IMR-90 (cell line): ENCODE measurements around the gene AIDA. TPM values are rescaled to one million over a fixed set of nuclear protein-coding genes. Genes with fewer than 3 reads are reported as not detected.

ENCODE experiments used
- ATAC-seq: fragments of 200-7000 bp; cut with Tn5 transposase; 2 replicates; pipeline ENCODE4 v1.9.1; 2020; ENCODE audit warnings: low read depth, mild to moderate bottlenecking, moderate library complexity
- BruUV-seq: library from RNA; stranded (reverse); fragments of 400-500 nt; replicated peaks from 2 replicates; lab custom pipeline; 2021; lab: Mats Ljungman, UMichigan
- CTCF ChIA-PET: fragments of 300-600 bp; formaldehyde crosslinking; extraction: SDS; loops from one replicate; lab custom pipeline; 2021; ENCODE audit warnings: antibody characterized with exemption; lab: Yijun Ruan, JAX
- POLR2A ChIA-PET: fragments of 300-600 bp; sonication (Branson Sonifier 250); formaldehyde crosslinking; loops from one replicate; lab custom pipeline; 2022; ENCODE audit warnings: antibody characterized with exemption; ENCODE audit not compliant: unreplicated experiment; lab: Charles Lee
- DNase-seq: peaks from one replicate; pipeline ENCODE4 v3.0.0; 2013
- H2AFZ ChIP-seq: replicated peaks from 2 replicates; pipeline ENCODE3; 2013; ENCODE audit warnings: low read length, mild to moderate bottlenecking; ENCODE audit not compliant: poor library complexity
- H2AK5ac ChIP-seq: 2 replicates; pipeline ENCODE4 v1.6.1; 2013; ENCODE audit warnings: low read depth, low read length, inconsistent platforms
- H2AK9ac ChIP-seq: replicated peaks from 2 replicates; pipeline ENCODE3; 2013; ENCODE audit warnings: mild to moderate bottlenecking, low read depth, low read length, moderate library complexity; ENCODE audit not compliant: poor library complexity
- H2BK120ac ChIP-seq: 2 replicates; pipeline ENCODE4 v1.6.1; 2013; ENCODE audit warnings: low read depth, low read length, inconsistent platforms
- H2BK15ac ChIP-seq: 3 replicates; pipeline ENCODE4 v1.6.1; 2013; ENCODE audit warnings: low read depth, low read length, inconsistent platforms
- H2BK20ac ChIP-seq: 2 replicates; pipeline ENCODE4 v1.6.1; 2013; ENCODE audit warnings: low read depth, mild to moderate bottlenecking, inconsistent platforms, low read length, moderate library complexity
- H2BK5ac ChIP-seq: 2 replicates; pipeline ENCODE4 v1.6.1; 2013; ENCODE audit warnings: mild to moderate bottlenecking, low read depth, low read length, inconsistent platforms; ENCODE audit not compliant: poor library complexity, severe bottlenecking
- H3K14ac ChIP-seq: replicated peaks from 2 replicates; pipeline ENCODE4 v1.6.1; 2013; ENCODE audit warnings: low read depth, low read length, inconsistent platforms
- H3K18ac ChIP-seq: 2 replicates; pipeline ENCODE4 v1.6.1; 2013; ENCODE audit warnings: low read depth, low read length, control low read depth
- H3K23ac ChIP-seq: 2 replicates; pipeline ENCODE4 v1.6.1; 2013; ENCODE audit warnings: low read depth, low read length, inconsistent platforms
- H3K27ac ChIP-seq: 2 replicates; pipeline ENCODE4 v1.5.1; 2013; ENCODE audit warnings: mild to moderate bottlenecking, control low read depth, low read length; ENCODE audit not compliant: insufficient read depth
- H3K27me3 ChIP-seq: 2 replicates; pipeline ENCODE4 v1.6.1; 2013; ENCODE audit warnings: low read length; ENCODE audit not compliant: control insufficient read depth, insufficient read depth
- H3K36me3 ChIP-seq: 2 replicates; pipeline ENCODE4 v1.6.1; 2013; ENCODE audit warnings: low read length, mixed read lengths; ENCODE audit not compliant: control insufficient read depth, insufficient read depth
- H3K4ac ChIP-seq: 2 replicates; pipeline ENCODE4 v1.6.1; 2013; ENCODE audit warnings: low read depth, low read length, inconsistent platforms
- H3K4me1 ChIP-seq: 2 replicates; pipeline ENCODE4 v1.6.1; 2013; ENCODE audit warnings: low read length, mixed read lengths; ENCODE audit not compliant: control insufficient read depth, insufficient read depth
- H3K4me2 ChIP-seq: 2 replicates; pipeline ENCODE4 v1.6.1; 2013; ENCODE audit warnings: low read depth, mild to moderate bottlenecking, control low read depth, low read length, moderate library complexity
- H3K4me3 ChIP-seq: 2 replicates; pipeline ENCODE4 v1.5.1; 2013; ENCODE audit warnings: low read depth, mild to moderate bottlenecking, control low read depth, low read length, moderate library complexity; ENCODE audit not compliant: insufficient read depth
- H3K56ac ChIP-seq: 2 replicates; pipeline ENCODE4 v1.6.1; 2013; ENCODE audit warnings: low read length, inconsistent platforms; ENCODE audit not compliant: insufficient read depth; ENCODE audit errors: extremely low read depth
- H3K79me1 ChIP-seq, 2 experiments: 2 replicates each; pipeline ENCODE4 v1.6.1; 2013; ENCODE audit warnings: low read length in 2 of 2, inconsistent platforms in 1 of 2, low read depth in 1 of 2
- H3K9ac ChIP-seq: 2 replicates; pipeline ENCODE4 v1.6.1; 2013; ENCODE audit warnings: low read depth, low read length, control low read depth
- H3K9me1 ChIP-seq: 2 replicates; pipeline ENCODE4 v1.6.1; 2013; ENCODE audit warnings: low read length, inconsistent platforms; ENCODE audit not compliant: insufficient read depth
- H3K9me3 ChIP-seq: 2 replicates; pipeline ENCODE4 v1.6.1; 2013; ENCODE audit warnings: low read length; ENCODE audit not compliant: control insufficient read depth, insufficient read depth
- H4K20me1 ChIP-seq: 2 replicates; pipeline ENCODE4 v1.6.1; 2013; ENCODE audit warnings: low read length, inconsistent platforms; ENCODE audit not compliant: insufficient read depth
- H4K5ac ChIP-seq: 2 replicates; pipeline ENCODE4 v1.6.1; 2013; ENCODE audit warnings: mild to moderate bottlenecking, low read depth, low read length, control low read depth
- H4K8ac ChIP-seq, 2 experiments: 2 replicates each; pipeline ENCODE4 v1.6.1; 2013; ENCODE audit warnings: low read depth in 2 of 2, low read length in 2 of 2, control low read depth in 1 of 2, inconsistent platforms in 1 of 2
- H4K91ac ChIP-seq: 2 replicates; pipeline ENCODE4 v1.6.1; 2013; ENCODE audit warnings: low read depth, low read length, inconsistent platforms; ENCODE audit not compliant: insufficient read depth
- BHLHE40 ChIP-seq: fragments of 150-350 bp; IDR thresholded peaks from 2 replicates; pipeline ENCODE4 v1.6.1; 2016; ENCODE audit warnings: mild to moderate bottlenecking, low read depth, low read length
- CEBPB ChIP-seq: IDR thresholded peaks from 2 replicates; pipeline ENCODE4 v1.6.1; 2012; ENCODE audit warnings: low read depth, low read length, improper control_type of control experiment
- MAZ ChIP-seq: IDR thresholded peaks from 2 replicates; pipeline ENCODE4 v1.6.1; 2012; ENCODE audit warnings: low read depth, mild to moderate bottlenecking, low read length, improper control_type of control experiment, moderate library complexity, borderline replicate concordance
- POLR2A ChIP-seq: IDR thresholded peaks from 2 replicates; pipeline ENCODE4 v1.6.1; 2012; ENCODE audit warnings: mild to moderate bottlenecking, low read depth, low read length
- RAD21 ChIP-seq: IDR thresholded peaks from 2 replicates; pipeline ENCODE4 v1.6.1; 2012; ENCODE audit warnings: low read length, improper control_type of control experiment
- WGBS, 2 experiments: methylation state at CpG; one replicate each; pipeline versions ENCODE4 v1.1.5 to v1.1.7; 2013; ENCODE audit warnings: missing lambda C conversion rate in 2 of 2; ENCODE audit not compliant: insufficient read length in 1 of 2; ENCODE audit errors: extremely low coverage in 2 of 2; 5-methylcytosine and 5-hydroxymethylcytosine counted together
- dilution Hi-C: fragments of 300-500 bp; cut with HindIII; formaldehyde crosslinking; loops from one replicate; pipeline ENCODE4 v1.14.3; 2018; ENCODE audit warnings: low sequenced_read_pairs; ENCODE audit not compliant: unreplicated experiment
- in situ Hi-C: fragments of 300-500 bp; cut with MboI; formaldehyde crosslinking; loops from 3 replicates; pipeline ENCODE4 v1.14.3; 2019; ENCODE audit warnings: low sequenced_read_pairs, inconsistent platforms, mixed read lengths
- intact Hi-C: fragments of 100-400 bp; cut with micrococcal nuclease; formaldehyde crosslinking; loops from 2 replicates; pipeline ENCODE4 v1.10.0; 2022
- polyA plus RNA-seq, 3 experiments: library from polyadenylated mRNA; depleted of rRNA; stranded (reverse); fragments of >200 nt; gene quantifications; 2 replicates each; pipeline ENCODE4 v1.2.3, GENCODE V29; 2012; ENCODE audit warnings: low replicate concordance in 1 of 3
- total RNA-seq: library from RNA; depleted of rRNA; stranded (reverse); fragments of >200 nt; gene quantifications from 2 replicates; pipeline ENCODE4 v1.2.3, GENCODE V29; 2012
- TF ChIP-seq, protein P1 (sequence below): fragments of 150-350 bp; IDR thresholded peaks from 2 replicates; pipeline ENCODE4 v1.6.1; 2016; ENCODE audit warnings: low read depth, mild to moderate bottlenecking, low read length, moderate library complexity, borderline replicate concordance

AIDA gene
- total and polyA plus RNA-seq, 2 of the 4 experiments (the other 2 are of a cell fraction): 47.9 to 48.6 TPM

- H3K56ac ChIP-seq: no peak overlapping the region
- no peak overlapping the region for H2AK9ac ChIP-seq
- H3K4me1 ChIP-seq: no peaks in the 10 kb centered on the region
- no peak overlapping the region for H3K23ac ChIP-seq
- BruUV-seq: no TSS peak
- H3K27ac ChIP-seq: no peak overlapping the region
- H3K9ac ChIP-seq: no peak overlapping the region
- ChIA-PET CTCF (no interaction called here), POLR2A (no interaction called here)
- H4K20me1 ChIP-seq: no peaks in the 10 kb centered on the region
- H3K4me2 ChIP-seq: no peak overlapping the region
- H3K27me3 ChIP-seq: no peaks in the 10 kb centered on the region
- DNase-seq (no peak), ATAC-seq (no peak)
- TF ChIP-seq MAZ (no peak), POLR2A (no peak), RAD21 (no peak), BHLHE40 (no peak), CEBPB (no peak)
- TF ChIP-seq, protein P1, sequence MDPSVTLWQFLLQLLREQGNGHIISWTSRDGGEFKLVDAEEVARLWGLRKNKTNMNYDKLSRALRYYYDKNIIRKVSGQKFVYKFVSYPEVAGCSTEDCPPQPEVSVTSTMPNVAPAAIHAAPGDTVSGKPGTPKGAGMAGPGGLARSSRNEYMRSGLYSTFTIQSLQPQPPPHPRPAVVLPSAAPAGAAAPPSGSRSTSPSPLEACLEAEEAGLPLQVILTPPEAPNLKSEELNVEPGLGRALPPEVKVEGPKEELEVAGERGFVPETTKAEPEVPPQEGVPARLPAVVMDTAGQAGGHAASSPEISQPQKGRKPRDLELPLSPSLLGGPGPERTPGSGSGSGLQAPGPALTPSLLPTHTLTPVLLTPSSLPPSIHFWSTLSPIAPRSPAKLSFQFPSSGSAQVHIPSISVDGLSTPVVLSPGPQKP: no peak
- no peak overlapping the region for H2BK120ac ChIP-seq
- H3K9me3 ChIP-seq: no peaks in the 10 kb centered on the region
- no peak overlapping the region for H4K91ac ChIP-seq
- in situ Hi-C loops: no loop called here
- peaks cover 9% of the 10 kb centered on the region for H3K36me3 ChIP-seq
- no peak overlapping the region for H4K5ac ChIP-seq
- no peaks in the 10 kb centered on the region; the same call in 1 of the 2 replicates for H3K9me1 ChIP-seq
- no peak overlapping the region for H2AK5ac ChIP-seq
- no peak overlapping the region for H3K4ac ChIP-seq
- H2BK15ac ChIP-seq: no peak overlapping the region
- no CpG with 5 or more reads among the region's 1 CpG for WGBS, 2 experiments
- H3K4me3 ChIP-seq: no peak overlapping the region
- peaks cover 18 to 34% of the 10 kb centered on the region in 2 experiments for H3K79me1 ChIP-seq
- no peak overlapping the region for H2AFZ ChIP-seq
- no peak overlapping the region for H3K18ac ChIP-seq
- no peak overlapping the region for H2BK20ac ChIP-seq
- dilution Hi-C loops: no loop called here
- intact Hi-C loops: no loop called here
- H3K14ac ChIP-seq: no peak overlapping the region
- H4K8ac ChIP-seq: no peak overlapping the region
- no peak overlapping the region for H2BK5ac ChIP-seq
Measured at GRCh38 chr1:222691016-222691415, 21.3 kb downstream of the AIDA start.
